Thyroid gland (tissue), 4 donors: ENCODE measurements around the gene NBPF26.
"Not testable (repeated sequence)": the region's sequence is repeated elsewhere in the genome, so short reads cannot be mapped to it uniquely, and the experiment has no call there.

Source experiments
- CTCF ChIP-seq, 6 experiments: fragments of 200-600 bp in 3 of 6; fragments of 450-650 bp in 3 of 6; sonication (generic) in 3 of 6; IDR thresholded peaks; one replicate each; pipeline ENCODE4 v1.5.1; 2016 to 2019; ENCODE audit warnings: antibody characterized with exemption in 6 of 6, mild to moderate bottlenecking in 2 of 6, inconsistent platforms in 1 of 6, moderate library complexity in 1 of 6
- POLR2A ChIP-seq, 2 donors: fragments of 450-650 bp; IDR thresholded peaks; one replicate each; pipeline ENCODE4 v1.6.1; 2017; ENCODE audit warnings: antibody characterized with exemption in 2 of 2, mild to moderate bottlenecking in 2 of 2, moderate library complexity in 1 of 2

- TF ChIP-seq CTCF, POLR2A (IDR thresholded peaks at IDR 0.05): not testable (repeated sequence)
Measured at GRCh38 chr1:120680938-120681337, 42.8 kb upstream of the NBPF26 start.
